Left lung (tissue), 10 donors: ENCODE measurements around the gene ATP1A3. TPM values are rescaled to one million over a fixed set of nuclear protein-coding genes. Genes with fewer than 3 reads are reported as not detected.
"Not testable (repeated sequence)": the region's sequence is repeated elsewhere in the genome, so short reads cannot be mapped to it uniquely, and the experiment has no call there.

ENCODE experiments used
- ATAC-seq: fragments of 200-7000 bp; cut with Tn5 transposase; one replicate; pipeline ENCODE4 v1.9.1; 2020; ENCODE audit warnings: moderate library complexity
- DNase-seq, 4 donors: peaks; one replicate each; pipeline ENCODE4 v3.0.0-alpha.2; 2013 to 2020
- H3K27ac ChIP-seq, 2 donors: fragments of 200-600 bp; sonication (generic) in 1 of 2; one replicate each; pipeline versions ENCODE4 v1.5.0 to v1.8.0; 2020 to 2021
- H3K27me3 ChIP-seq, 2 donors: fragments of 200-600 bp; sonication (generic) in 1 of 2; one replicate each; pipeline versions ENCODE4 v1.5.0 to v1.8.0; 2020 to 2021
- H3K36me3 ChIP-seq, 2 donors: fragments of 200-600 bp; sonication (generic) in 1 of 2; one replicate each; pipeline versions ENCODE4 v1.5.0 to v1.8.0; 2020 to 2021
- H3K4me1 ChIP-seq, 2 donors: fragments of 200-600 bp; one replicate each; pipeline ENCODE4 v1.8.0; 2021
- H3K4me3 ChIP-seq, 2 donors: fragments of 200-600 bp; sonication (generic) in 1 of 2; one replicate each; pipeline versions ENCODE4 v1.5.0 to v1.8.0; 2020 to 2021; ENCODE audit warnings: mild to moderate bottlenecking in 1 of 2
- H3K9me3 ChIP-seq, 2 donors: fragments of 200-600 bp; sonication (generic) in 1 of 2; one replicate each; pipeline versions ENCODE4 v1.5.0 to v1.8.0; 2020 to 2021
- intact Hi-C, 2 donors: fragments of 100-400 bp; cut with DNase I; formaldehyde crosslinking; loops; one replicate each; pipeline versions ENCODE4 v1.11.2 to v1.14.2; 2022
- polyA plus RNA-seq, 6 donors: library from polyadenylated mRNA; unstranded; fragments of 120-200 nt; gene quantifications; one replicate each; pipeline ENCODE4 v1.2.1, GENCODE V29; 2013; ENCODE audit not compliant: insufficient read length in 6 of 6
- total RNA-seq, 2 donors: library from RNA; stranded (reverse); fragmentation: NEBNext Ultra II Directional; extraction: Animal tissue kit (Norgen Biotek cat#: 25700); gene quantifications; one replicate each; pipeline ENCODE4 v1.2.1, GENCODE V29; 2021
- TF ChIP-seq, protein P1 (sequence below), 2 donors: fragments of 200-600 bp; sonication (generic) in 1 of 2; IDR thresholded peaks; one replicate each; pipeline versions ENCODE4 v1.5.0 to v1.8.0; 2021; ENCODE audit warnings: antibody characterized with exemption in 2 of 2
- donor health status: DM: no; HTN: yes; CAD: no.
- donor health status: DM: no; HTN: no; CAD: no.

Gene ATP1A3
- total and polyA plus RNA-seq, 8 donors = 0.20 to 0.86 (median 0.40) TPM; not detected in 3

DNA sequence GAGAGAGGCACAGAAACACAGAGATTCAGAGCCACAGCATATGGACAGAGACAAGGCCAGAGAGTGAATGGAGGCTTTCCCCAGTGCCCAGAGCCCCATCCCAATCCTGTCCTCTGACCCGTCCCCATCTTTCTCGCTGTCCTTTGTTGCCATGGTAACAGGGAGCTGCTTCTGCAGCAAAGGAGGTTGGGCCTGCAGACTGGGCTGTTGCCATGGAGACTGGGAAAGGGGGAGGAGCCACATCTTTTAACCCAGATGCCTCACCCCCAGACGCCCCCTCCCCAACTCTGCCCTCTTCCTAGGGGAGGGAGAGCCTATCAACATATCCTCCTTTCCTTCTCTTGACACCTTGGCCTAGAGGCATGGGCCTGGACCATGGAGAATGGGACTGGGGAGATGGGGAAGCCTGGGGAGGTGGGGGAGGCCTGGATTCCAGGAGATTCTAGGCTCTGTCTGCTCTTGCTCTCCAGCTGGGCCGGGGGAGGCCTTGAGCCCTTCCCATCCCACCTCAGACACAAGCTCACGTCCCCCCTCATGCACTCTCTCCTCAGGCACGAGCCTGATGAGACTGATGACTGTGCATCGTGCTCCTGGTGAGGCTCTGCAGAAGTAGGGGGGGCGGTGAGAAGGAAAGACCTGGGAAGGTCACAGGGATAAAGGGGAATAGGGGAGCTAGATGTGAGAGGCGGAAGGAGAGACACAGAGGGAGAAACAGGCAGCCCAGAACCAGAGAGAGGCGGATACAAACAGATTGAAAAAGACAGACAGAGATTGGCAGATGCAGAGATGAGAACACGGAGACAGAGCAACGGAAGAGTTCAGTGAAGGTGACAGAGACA lies 2.1 kb upstream of the ATP1A3 start:
- no peak overlapping the region for H3K4me3 ChIP-seq
- H3K4me1 ChIP-seq = peaks cover 0 to 13% of the 10 kb centered on the region in 2 donors
- intact Hi-C loops = no loop called here
- no peaks in the 10 kb centered on the region for H3K9me3 ChIP-seq
- H3K27me3 ChIP-seq = peaks cover 44 to 100% of the 10 kb centered on the region in 2 donors
- DNase-seq = peak in 1 of 4 donors; percentile 30
- ATAC-seq = no peak
- no peak overlapping the region for H3K27ac ChIP-seq
- TF ChIP-seq, protein P1, sequence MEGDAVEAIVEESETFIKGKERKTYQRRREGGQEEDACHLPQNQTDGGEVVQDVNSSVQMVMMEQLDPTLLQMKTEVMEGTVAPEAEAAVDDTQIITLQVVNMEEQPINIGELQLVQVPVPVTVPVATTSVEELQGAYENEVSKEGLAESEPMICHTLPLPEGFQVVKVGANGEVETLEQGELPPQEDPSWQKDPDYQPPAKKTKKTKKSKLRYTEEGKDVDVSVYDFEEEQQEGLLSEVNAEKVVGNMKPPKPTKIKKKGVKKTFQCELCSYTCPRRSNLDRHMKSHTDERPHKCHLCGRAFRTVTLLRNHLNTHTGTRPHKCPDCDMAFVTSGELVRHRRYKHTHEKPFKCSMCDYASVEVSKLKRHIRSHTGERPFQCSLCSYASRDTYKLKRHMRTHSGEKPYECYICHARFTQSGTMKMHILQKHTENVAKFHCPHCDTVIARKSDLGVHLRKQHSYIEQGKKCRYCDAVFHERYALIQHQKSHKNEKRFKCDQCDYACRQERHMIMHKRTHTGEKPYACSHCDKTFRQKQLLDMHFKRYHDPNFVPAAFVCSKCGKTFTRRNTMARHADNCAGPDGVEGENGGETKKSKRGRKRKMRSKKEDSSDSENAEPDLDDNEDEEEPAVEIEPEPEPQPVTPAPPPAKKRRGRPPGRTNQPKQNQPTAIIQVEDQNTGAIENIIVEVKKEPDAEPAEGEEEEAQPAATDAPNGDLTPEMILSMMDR (IDR thresholded peaks at IDR 0.05) = no peak
- no peaks in the 10 kb centered on the region for H3K36me3 ChIP-seq

DNA sequence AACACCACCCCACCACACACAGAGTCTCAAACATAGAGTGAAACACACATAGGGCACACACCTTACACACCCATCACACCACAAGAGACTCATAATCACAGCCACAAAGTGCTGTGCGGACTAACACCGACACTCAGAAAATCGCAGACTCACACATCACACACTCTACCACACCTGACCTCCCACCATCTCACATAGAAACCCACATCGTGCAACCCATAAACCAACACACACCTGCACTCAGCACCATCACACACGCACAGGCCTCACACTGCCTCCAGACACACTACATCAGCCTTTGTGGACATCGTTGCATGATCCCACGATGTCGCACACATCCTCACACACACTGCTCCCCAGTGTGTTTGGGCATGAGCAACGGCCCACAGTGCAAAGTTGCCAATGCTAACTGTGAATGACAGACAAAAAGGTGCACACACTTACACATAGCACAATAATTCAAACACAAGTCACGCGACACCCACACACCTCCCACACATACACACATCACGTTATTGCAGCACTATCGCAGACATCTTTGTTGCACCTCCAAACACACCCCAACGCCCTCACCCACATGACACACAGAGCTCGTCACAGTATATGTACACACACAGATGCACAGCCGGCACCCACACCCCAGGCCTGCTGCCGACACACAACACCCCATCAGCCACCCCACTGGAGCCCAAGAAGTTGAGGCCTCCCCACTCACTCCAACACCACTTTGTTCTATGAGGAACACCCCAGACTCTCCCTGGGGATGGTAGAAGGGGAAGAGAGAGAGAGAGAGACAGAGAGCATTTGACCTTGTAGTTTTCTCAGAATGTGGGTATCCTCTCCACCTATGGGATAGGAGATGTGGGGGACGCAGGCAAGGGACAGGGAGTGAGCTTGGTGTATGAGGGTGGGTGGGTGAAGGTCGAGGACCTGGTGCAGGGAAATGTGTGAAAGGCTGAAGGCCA lies 1.2 kb upstream of the ATP1A3 start:
- Histone ChIP-seq H3K27me3 (peaks cover 44 to 100% of the 10 kb centered on the region in 2 donors), H3K4me3 (no peak overlapping the region), H3K27ac (no peak overlapping the region), H3K9me3 (no peaks in the 10 kb centered on the region), H3K4me1 (peaks cover 0 to 13% of the 10 kb centered on the region in 2 donors), H3K36me3 (no peaks in the 10 kb centered on the region)
- TF ChIP-seq, protein P1 (IDR thresholded peaks at IDR 0.05) = no peak
- DNase-seq (peak in 1 of 4 donors; percentile 32), ATAC-seq (no peak)
- intact Hi-C loops = no loop called here

DNA sequence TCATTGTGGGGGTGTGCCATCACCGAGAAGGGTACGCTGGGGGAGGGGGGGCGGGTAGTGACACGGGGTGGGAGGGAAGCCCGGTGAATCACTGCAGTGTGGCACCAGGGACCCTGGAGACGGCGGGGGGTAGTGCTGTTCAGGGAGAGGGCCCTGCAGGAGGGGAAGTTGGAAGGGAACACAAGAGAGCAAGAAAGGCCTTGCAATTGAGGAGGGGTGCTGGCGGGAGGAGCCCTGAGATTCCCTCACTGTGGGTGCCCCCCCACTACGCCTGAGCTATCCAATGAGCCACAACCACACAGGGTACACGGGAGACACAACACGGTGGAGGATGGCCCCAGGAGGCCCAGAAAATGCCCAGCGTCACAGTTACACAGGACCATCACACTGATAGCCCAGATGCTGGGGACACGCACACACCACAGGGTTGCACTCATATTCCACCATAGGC lies 516 bp upstream of the ATP1A3 start:
- TF ChIP-seq, protein P1 (IDR thresholded peaks at IDR 0.05) = no peak

DNA sequence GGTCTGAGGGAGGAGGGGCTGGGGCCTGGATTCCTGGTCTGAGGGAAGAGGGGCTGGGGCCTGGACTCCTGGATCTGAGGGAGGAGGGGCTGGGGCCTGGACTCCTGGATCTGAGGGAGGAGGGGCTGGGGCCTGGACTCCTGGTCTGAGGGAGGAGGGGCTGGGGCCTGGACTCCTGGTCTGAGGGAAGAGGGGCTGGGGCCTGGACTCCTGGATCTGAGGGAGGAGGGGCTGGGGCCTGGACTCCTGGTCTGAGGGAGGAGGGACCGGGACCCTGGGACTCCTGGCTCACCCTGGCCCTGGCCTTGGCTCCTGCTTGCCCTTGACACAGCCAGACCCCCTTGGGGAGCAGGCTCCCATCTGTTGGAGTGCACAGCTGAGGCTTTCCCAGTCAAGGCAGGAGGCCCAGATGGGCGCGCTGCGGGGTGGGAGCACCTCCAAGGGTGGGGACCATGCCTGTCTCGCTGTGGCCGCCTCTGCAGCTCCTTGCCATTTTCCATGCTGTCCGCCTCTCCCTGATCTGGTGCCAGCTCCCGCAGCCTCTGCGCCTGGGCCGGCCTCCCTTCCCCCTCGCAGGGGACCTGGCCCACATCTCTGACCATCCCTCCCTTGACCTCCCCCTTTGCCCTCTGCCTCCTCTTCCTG lies 2.0 kb downstream of the ATP1A3 start:
- H3K4me1 ChIP-seq, H3K9me3 ChIP-seq, ATAC-seq, H3K27ac ChIP-seq, H3K36me3 ChIP-seq, intact Hi-C loops, H3K4me3 ChIP-seq: not testable (repeated sequence)
- peak in 1 of 4 donors; percentile 52 for DNase-seq
- H3K27me3 ChIP-seq = peaks cover 17 to 74% of the 10 kb centered on the region in 2 donors

More for the DNA sequence above, 516 bp upstream of the ATP1A3 start:
- H3K9me3 ChIP-seq = no peaks in the 10 kb centered on the region
- peak overlapping the region in 1 of 2 donors; percentile 45 for H3K4me3 ChIP-seq
- peaks cover 0 to 13% of the 10 kb centered on the region in 2 donors for H3K4me1 ChIP-seq
- DNase-seq = peak in 1 of 4 donors; percentile 6
- intact Hi-C loops = no loop called here
- no peak overlapping the region for H3K27ac ChIP-seq
- ATAC-seq = no peak
- H3K36me3 ChIP-seq = no peaks in the 10 kb centered on the region
- peaks cover 40 to 99% of the 10 kb centered on the region in 2 donors for H3K27me3 ChIP-seq

DNA sequence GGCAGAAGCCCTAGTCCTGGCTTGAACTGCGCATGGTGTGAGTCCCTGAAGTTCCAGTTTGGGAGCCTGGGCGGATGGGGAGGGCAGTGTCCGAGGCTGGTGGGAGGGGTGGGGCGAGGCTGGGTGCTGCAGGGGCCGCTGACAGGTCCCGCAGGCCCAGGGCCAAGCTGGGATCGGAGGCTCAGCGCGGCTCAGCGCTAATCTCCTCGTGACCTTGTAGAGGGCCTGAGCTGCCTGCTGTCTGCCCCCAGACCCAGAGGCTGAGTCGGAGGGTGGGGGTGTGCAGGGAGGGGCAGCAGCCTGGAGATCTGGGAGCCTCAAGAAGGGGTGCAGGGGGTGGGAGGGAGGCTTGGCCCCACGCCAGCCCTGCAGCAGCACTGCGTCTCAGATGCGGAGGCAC lies 3.0 kb downstream of the ATP1A3 start:
- Histone ChIP-seq H3K9me3 (no peaks in the 10 kb centered on the region), H3K27ac (no peak overlapping the region), H3K4me3 (no peak overlapping the region), H3K36me3 (no peaks in the 10 kb centered on the region), H3K27me3 (peaks cover 14 to 64% of the 10 kb centered on the region in 2 donors), H3K4me1 (peaks cover 0 to 9% of the 10 kb centered on the region in 2 donors)
- no peak for ATAC-seq
- peak in 1 of 4 donors; percentile 62 for DNase-seq
- intact Hi-C loops = no loop called here
- TF ChIP-seq, protein P1 (IDR thresholded peaks at IDR 0.05) = no peak
